ENCODE data around the gene AOAH. TPM values are rescaled to one million over a fixed set of nuclear protein-coding genes. Genes with fewer than 3 reads are reported as not detected.

Gene AOAH
- total RNA-seq, 4 donors from 2014 or later: 0.93 to 20.5 (median 9.9) TPM

- Histone ChIP-seq H3K36me3 (no peaks in the 10 kb centered on the region), H3K9me3 (no peaks in the 10 kb centered on the region), H3K27ac (no peak overlapping the region), H3K4me1 (no peaks in the 10 kb centered on the region), H3K27me3 (no peaks in the 10 kb centered on the region), H3K4me3 (no peak overlapping the region)
- TF ChIP-seq POLR2AphosphoS5 (IDR thresholded peaks at IDR 0.05): no peak
- TF ChIP-seq POLR2A (IDR thresholded peaks at IDR 0.05): no peak
- TF ChIP-seq EP300 (IDR thresholded peaks at IDR 0.05): no peak
- no peak for TF ChIP-seq CTCF (IDR thresholded peaks at IDR 0.05)
- 76 to 92% methylated on average over 1 to 3 of the region's 3 CpGs for WGBS, 2 donors (ENCODE audit: low coverage in 1 of 2)
- no peak for ATAC-seq
These were observed 89.2 kb downstream of the AOAH start for GRCh38 chr7:36635091-36635490.

GRCh38 chr7:36633377-36633776 is 90.9 kb downstream of the AOAH start:
- ATAC-seq: no peak
- H3K9me3 ChIP-seq: no peaks in the 10 kb centered on the region
- H3K27me3 ChIP-seq: no peaks in the 10 kb centered on the region
- no peaks in the 10 kb centered on the region for H3K4me1 ChIP-seq
- no peaks in the 10 kb centered on the region for H3K36me3 ChIP-seq
- WGBS, 2 donors (ENCODE audit: low coverage in 1 of 2): 69 to 90% methylated on average over 3 to 5 of the region's 9 CpGs
- no peak overlapping the region for H3K27ac ChIP-seq
- H3K4me3 ChIP-seq: no peak overlapping the region
- TF ChIP-seq CTCF (IDR thresholded peaks at IDR 0.05) (no peak), POLR2AphosphoS5 (IDR thresholded peaks at IDR 0.05) (no peak), POLR2A (IDR thresholded peaks at IDR 0.05) (no peak)

GRCh38 chr7:36630112-36630650 is 94.1 kb downstream of the AOAH start:
- no peak for ATAC-seq
- Histone ChIP-seq H3K4me1 (no peaks in the 10 kb centered on the region), H3K36me3 (no peaks in the 10 kb centered on the region), H3K4me3 (no peak overlapping the region), H3K27me3 (no peaks in the 10 kb centered on the region), H3K27ac (no peak overlapping the region), H3K9me3 (no peaks in the 10 kb centered on the region)
- 73 to 94% methylated on average over 2 to 6 of the region's 6 CpGs for WGBS, 2 donors (ENCODE audit: low coverage in 1 of 2)
- TF ChIP-seq CTCF (IDR thresholded peaks at IDR 0.05): no peak
- no peak for TF ChIP-seq POLR2A (IDR thresholded peaks at IDR 0.05)
- no peak for TF ChIP-seq EP300 (IDR thresholded peaks at IDR 0.05)
- TF ChIP-seq POLR2AphosphoS5 (IDR thresholded peaks at IDR 0.05): no peak

GRCh38 chr7:36629351-36629750 is 94.9 kb downstream of the AOAH start:
- Histone ChIP-seq H3K4me3 (no peak overlapping the region), H3K27me3 (no peaks in the 10 kb centered on the region), H3K4me1 (no peaks in the 10 kb centered on the region), H3K9me3 (no peaks in the 10 kb centered on the region), H3K36me3 (no peaks in the 10 kb centered on the region), H3K27ac (no peak overlapping the region)
- no peak for TF ChIP-seq EP300 (IDR thresholded peaks at IDR 0.05)
- TF ChIP-seq POLR2A (IDR thresholded peaks at IDR 0.05): no peak
- TF ChIP-seq CTCF (IDR thresholded peaks at IDR 0.05): no peak
- TF ChIP-seq POLR2AphosphoS5 (IDR thresholded peaks at IDR 0.05): no peak
- 83% methylated on average over 1 of the region's 1 CpG; no CpG with 5 or more reads in 1 of the 2 donors for WGBS, 2 donors (ENCODE audit: low coverage in 1 of 2)
- ATAC-seq: no peak

GRCh38 chr7:36627836-36628235 is 96.5 kb downstream of the AOAH start:
- Histone ChIP-seq H3K36me3 (no peaks in the 10 kb centered on the region), H3K4me3 (no peak overlapping the region), H3K9me3 (no peaks in the 10 kb centered on the region), H3K27ac (no peak overlapping the region), H3K4me1 (no peaks in the 10 kb centered on the region), H3K27me3 (no peaks in the 10 kb centered on the region)
- no peak for ATAC-seq
- 83 to 89% methylated on average over 3 to 6 of the region's 6 CpGs for WGBS, 2 donors (ENCODE audit: low coverage in 1 of 2)
- no peak for TF ChIP-seq POLR2A (IDR thresholded peaks at IDR 0.05)
- TF ChIP-seq CTCF (IDR thresholded peaks at IDR 0.05): no peak
- no peak for TF ChIP-seq POLR2AphosphoS5 (IDR thresholded peaks at IDR 0.05)
- TF ChIP-seq EP300 (IDR thresholded peaks at IDR 0.05): no peak
